ENCODE data around the gene TRAPPC2. TPM values are rescaled to one million over a fixed set of nuclear protein-coding genes. Genes with fewer than 3 reads are reported as not detected.

The TRAPPC2 gene
- total RNA-seq, 1 donor from 2014 or later: 23.5 TPM

GRCh38 chrX:13667919-13668318, 66.5 kb downstream of the TRAPPC2 start:
- no peak for DNase-seq

DNA sequence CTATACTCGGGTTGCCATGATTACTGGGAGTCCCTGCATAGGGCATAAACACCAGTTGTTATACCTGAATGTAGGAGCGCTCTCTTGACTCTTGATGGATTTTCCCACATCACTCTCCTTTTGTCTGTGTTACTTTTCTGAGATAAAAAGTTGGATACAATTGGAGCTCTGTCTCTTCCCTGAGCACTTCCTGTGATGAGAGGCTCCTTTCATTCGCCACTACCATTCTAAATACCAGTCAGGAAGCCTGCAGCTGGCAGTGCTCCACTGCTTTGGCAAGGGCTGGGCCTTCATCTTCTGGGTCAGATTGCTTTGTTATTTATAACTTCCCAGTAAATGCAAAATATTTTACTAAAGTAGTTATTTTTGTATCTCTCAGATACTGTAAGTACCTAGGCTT, 67.6 kb downstream of the TRAPPC2 start:
- no peak for DNase-seq

- no peak for DNase-seq
Measured at GRCh38 chrX:13664020-13664419, 70.4 kb downstream of the TRAPPC2 start.

- DNase-seq: peak; percentile 69
Measured at GRCh38 chrX:13662355-13662791, 72.0 kb downstream of the TRAPPC2 start.

Other genes starting within 250 kb of the TRAPPC2 start
- 12.5 TPM for gene EGFL6, start 165.0 kb downstream of the TRAPPC2 start, total RNA-seq
- gene TCEANC, start 81.5 kb downstream of the TRAPPC2 start, total RNA-seq: 6.5 TPM
- gene RAB9A, start 45.5 kb downstream of the TRAPPC2 start, total RNA-seq: 37.2 TPM
- gene OFD1, start 128 bp upstream of the TRAPPC2 start, total RNA-seq: 31.7 TPM
- 38.9 TPM for gene GPM6B, start 82.5 kb upstream of the TRAPPC2 start, total RNA-seq

Measured in tongue (tissue), 2 donors.